Measurements from ENCODE around the gene DYSF.

Gene DYSF

GRCh38 chr2:71611781-71612527 lies 158.6 kb downstream of the DYSF start:
- Mint-ChIP-seq H3K27me3 (peaks cover 6% of the 10 kb centered on the region), H3K4me1 (ENCODE audit: low read depth) (no peaks in the 10 kb centered on the region), H3K27ac (no peak overlapping the region), H3K9me3 (ENCODE audit: low read depth) (no peaks in the 10 kb centered on the region), H3K4me3 (no peak overlapping the region), H3K36me3 (no peaks in the 10 kb centered on the region)

- H3K27me3 Mint-ChIP-seq = peaks cover 5% of the 10 kb centered on the region
- no peaks in the 10 kb centered on the region for H3K9me3 Mint-ChIP-seq (ENCODE audit: low read depth)
- no peak overlapping the region for H3K4me3 Mint-ChIP-seq
- no peaks in the 10 kb centered on the region for H3K4me1 Mint-ChIP-seq (ENCODE audit: low read depth)
- no peak overlapping the region for H3K27ac Mint-ChIP-seq
- H3K36me3 Mint-ChIP-seq = no peaks in the 10 kb centered on the region
Observed at GRCh38 chr2:71612581-71613402, 159.4 kb downstream of the DYSF start.

GRCh38 chr2:71613403-71613952 lies 160.1 kb downstream of the DYSF start:
- H3K4me3 Mint-ChIP-seq = no peak overlapping the region
- H3K36me3 Mint-ChIP-seq = no peaks in the 10 kb centered on the region
- no peak overlapping the region for H3K27ac Mint-ChIP-seq
- no peaks in the 10 kb centered on the region for H3K4me1 Mint-ChIP-seq (ENCODE audit: low read depth)
- no peaks in the 10 kb centered on the region for H3K9me3 Mint-ChIP-seq (ENCODE audit: low read depth)
- H3K27me3 Mint-ChIP-seq = peaks cover 5% of the 10 kb centered on the region

GRCh38 chr2:71613953-71614925 lies 160.9 kb downstream of the DYSF start:
- Mint-ChIP-seq H3K36me3 (no peaks in the 10 kb centered on the region), H3K9me3 (ENCODE audit: low read depth) (no peaks in the 10 kb centered on the region), H3K27me3 (peaks cover 5% of the 10 kb centered on the region), H3K4me3 (no peak overlapping the region), H3K27ac (no peak overlapping the region), H3K4me1 (ENCODE audit: low read depth) (no peaks in the 10 kb centered on the region)

- Mint-ChIP-seq H3K36me3 (no peaks in the 10 kb centered on the region), H3K4me1 (ENCODE audit: low read depth) (no peaks in the 10 kb centered on the region), H3K4me3 (no peak overlapping the region), H3K9me3 (ENCODE audit: low read depth) (no peaks in the 10 kb centered on the region), H3K27me3 (peaks cover 5% of the 10 kb centered on the region), H3K27ac (no peak overlapping the region)
Observed at GRCh38 chr2:71614976-71615766, 161.8 kb downstream of the DYSF start.

- Mint-ChIP-seq H3K27me3 (peaks cover 5% of the 10 kb centered on the region), H3K36me3 (no peaks in the 10 kb centered on the region), H3K9me3 (ENCODE audit: low read depth) (no peaks in the 10 kb centered on the region), H3K4me3 (no peak overlapping the region), H3K27ac (no peak overlapping the region), H3K4me1 (ENCODE audit: low read depth) (no peaks in the 10 kb centered on the region)
Observed at GRCh38 chr2:71615767-71616730, 162.7 kb downstream of the DYSF start.

DNA sequence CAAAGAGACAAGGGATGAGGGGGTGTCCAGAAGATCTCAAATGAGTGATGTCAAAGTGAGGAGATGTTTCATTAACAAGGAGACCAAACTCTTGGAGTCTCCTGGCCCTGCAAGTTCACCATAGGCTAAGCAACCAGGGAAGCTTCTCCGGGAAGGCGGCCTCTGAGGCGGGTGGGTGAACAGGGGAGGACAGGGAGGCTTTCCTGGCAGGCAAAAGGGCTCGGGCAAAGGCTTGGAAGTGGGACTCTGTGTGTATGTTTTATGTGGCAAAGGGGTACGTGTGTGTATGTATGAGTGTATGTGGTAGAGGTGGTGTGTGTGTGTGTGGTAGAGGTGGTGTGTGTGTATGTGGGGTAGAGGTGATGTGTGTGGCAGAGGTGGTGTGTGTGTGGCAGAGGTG lies 163.9 kb downstream of the DYSF start:
- Mint-ChIP-seq H3K9me3 (ENCODE audit: low read depth) (no peaks in the 10 kb centered on the region), H3K36me3 (no peaks in the 10 kb centered on the region), H3K27ac (no peak overlapping the region), H3K27me3 (peaks cover 6% of the 10 kb centered on the region), H3K4me3 (no peak overlapping the region), H3K4me1 (ENCODE audit: low read depth) (no peaks in the 10 kb centered on the region)

DNA sequence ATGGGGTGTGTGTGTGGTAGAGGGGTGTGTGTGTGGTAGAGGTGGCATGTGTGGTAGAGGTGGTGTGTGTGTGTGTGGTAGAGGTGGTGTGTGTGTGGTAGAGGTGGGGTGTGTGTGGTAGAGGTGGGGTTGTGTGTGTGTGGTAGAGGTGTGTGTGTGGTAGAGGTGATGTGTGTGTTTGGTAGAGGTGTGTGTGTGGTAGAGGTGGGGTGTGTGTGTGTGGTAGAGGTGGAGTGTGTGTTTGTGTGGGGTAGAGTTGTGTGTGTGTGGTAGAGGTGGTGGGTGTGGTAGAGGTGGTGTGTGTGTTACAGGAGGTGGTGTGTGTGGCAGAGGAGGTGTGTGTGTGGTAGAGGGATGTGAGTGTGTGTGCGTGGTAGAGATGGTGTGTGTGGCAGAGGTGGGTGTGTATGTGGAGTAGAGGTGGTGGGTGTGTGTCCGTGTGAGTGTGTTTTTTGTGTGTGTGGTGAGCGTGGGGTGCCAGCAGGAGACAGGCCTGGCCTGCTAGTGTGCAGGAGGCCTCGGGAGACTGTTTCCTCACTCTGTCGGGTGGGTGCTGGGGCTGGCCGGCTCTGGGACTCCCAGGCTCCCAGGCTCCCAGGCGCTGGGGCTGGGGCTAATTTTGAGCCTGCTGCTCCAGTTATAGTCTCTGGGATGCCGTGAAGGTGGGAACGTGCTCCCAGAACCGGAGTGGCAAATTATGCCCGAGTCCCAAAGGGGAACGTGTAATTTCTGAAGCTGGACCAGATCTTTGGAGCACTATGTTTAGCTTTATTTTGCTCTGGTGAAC lies 165.2 kb downstream of the DYSF start:
- H3K27me3 Mint-ChIP-seq = peaks cover 6% of the 10 kb centered on the region
- no peak overlapping the region for H3K27ac Mint-ChIP-seq
- no peak overlapping the region for H3K4me3 Mint-ChIP-seq
- no peaks in the 10 kb centered on the region for H3K4me1 Mint-ChIP-seq (ENCODE audit: low read depth)
- no peaks in the 10 kb centered on the region for H3K9me3 Mint-ChIP-seq (ENCODE audit: low read depth)
- no peaks in the 10 kb centered on the region for H3K36me3 Mint-ChIP-seq

DNA sequence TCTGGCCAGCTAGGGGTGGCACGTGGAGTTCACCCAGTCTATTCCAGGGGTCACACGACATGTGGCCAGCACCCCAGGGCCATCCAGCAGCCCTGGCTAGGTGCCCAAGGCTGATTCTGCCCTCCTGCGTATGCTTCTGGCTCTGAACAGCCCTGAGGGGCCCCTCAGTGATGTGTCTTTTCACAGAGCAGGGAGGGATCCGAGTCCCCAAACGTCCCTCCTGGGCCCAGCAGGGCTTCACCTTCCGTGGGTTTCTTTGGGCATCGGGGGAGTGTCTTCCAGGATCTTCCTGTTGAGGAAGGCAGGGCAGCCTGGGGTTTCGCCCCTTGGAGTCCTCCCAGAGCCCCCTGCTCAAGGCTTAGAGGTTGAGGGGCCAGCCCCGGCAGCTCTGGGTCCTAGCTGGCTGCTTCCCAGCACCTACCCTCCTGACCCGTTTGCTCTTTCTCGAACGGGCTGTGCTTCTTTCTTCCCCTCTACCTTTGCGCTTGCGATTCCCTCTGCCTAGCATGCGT lies 165.9 kb downstream of the DYSF start:
- H3K4me3 Mint-ChIP-seq = no peak overlapping the region
- H3K36me3 Mint-ChIP-seq = no peaks in the 10 kb centered on the region
- no peaks in the 10 kb centered on the region for H3K4me1 Mint-ChIP-seq (ENCODE audit: low read depth)
- no peaks in the 10 kb centered on the region for H3K9me3 Mint-ChIP-seq (ENCODE audit: low read depth)
- H3K27me3 Mint-ChIP-seq = peaks cover 6% of the 10 kb centered on the region
- no peak overlapping the region for H3K27ac Mint-ChIP-seq

- no peak overlapping the region for H3K4me3 Mint-ChIP-seq
Observed at GRCh38 chr2:71620116-71620515, 166.8 kb downstream of the DYSF start.

GRCh38 chr2:71620851-71621251 lies 167.5 kb downstream of the DYSF start:
- H3K36me3 Mint-ChIP-seq = no peaks in the 10 kb centered on the region
- no peak overlapping the region for H3K27ac Mint-ChIP-seq
- H3K4me1 Mint-ChIP-seq (ENCODE audit: low read depth) = no peaks in the 10 kb centered on the region
- H3K27me3 Mint-ChIP-seq = peaks cover 5% of the 10 kb centered on the region
- no peak overlapping the region for H3K4me3 Mint-ChIP-seq
- H3K9me3 Mint-ChIP-seq (ENCODE audit: low read depth) = no peaks in the 10 kb centered on the region

More at GRCh38 chr2:71620116-71620515, 166.8 kb downstream of the DYSF start:
- Mint-ChIP-seq H3K27ac (no peak overlapping the region), H3K27me3 (peaks cover 6% of the 10 kb centered on the region), H3K36me3 (no peaks in the 10 kb centered on the region), H3K9me3 (ENCODE audit: low read depth) (no peaks in the 10 kb centered on the region), H3K4me1 (ENCODE audit: low read depth) (no peaks in the 10 kb centered on the region)

DNA sequence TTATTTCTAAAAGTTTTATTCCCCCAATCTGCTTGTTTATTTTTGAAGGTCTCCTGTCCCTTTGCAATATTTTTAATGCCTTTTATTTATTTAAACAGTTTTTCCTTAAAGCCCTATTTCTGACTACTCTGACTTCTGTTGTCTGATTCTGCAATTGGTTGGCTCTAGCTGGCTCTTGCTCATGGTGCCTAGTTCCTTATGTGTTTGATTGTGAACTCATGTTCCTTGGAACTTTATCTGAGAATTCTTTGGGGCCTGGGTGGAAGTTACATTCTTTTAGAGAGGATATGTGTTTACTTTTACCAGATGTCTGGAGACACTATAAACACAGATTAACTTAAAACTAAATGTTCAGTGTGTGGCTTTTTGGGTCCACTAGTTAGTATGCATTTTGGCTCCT lies 175.9 kb downstream of the DYSF start:
- no peak overlapping the region for H3K4me3 Mint-ChIP-seq
- H3K36me3 Mint-ChIP-seq = no peaks in the 10 kb centered on the region
- peaks cover 7% of the 10 kb centered on the region for H3K27me3 Mint-ChIP-seq
- no peaks in the 10 kb centered on the region for H3K4me1 Mint-ChIP-seq (ENCODE audit: low read depth)
- no peak overlapping the region for H3K27ac Mint-ChIP-seq
- H3K9me3 Mint-ChIP-seq (ENCODE audit: low read depth) = no peaks in the 10 kb centered on the region

Data from activated naive CD8-positive, alpha-beta T cell (primary cell).